Vagina (tissue), 2 donors: ENCODE data around the gene PIM1. TPM values are rescaled to one million over a fixed set of nuclear protein-coding genes. Genes with fewer than 3 reads are reported as not detected.
A peak's percentile ranks its signal among the peaks of the same experiment; 100 is the strongest.

Experiments used
- DNase-seq, 2 donors: peaks; one replicate each; pipeline ENCODE4 v3.0.0-alpha.2; 2017; ENCODE audit errors: extremely low spot score in 2 of 2
- H3K27ac ChIP-seq: fragments of 200-600 bp; sonication (generic); one replicate; pipeline ENCODE4 v1.5.1; 2019
- H3K27me3 ChIP-seq: fragments of 200-600 bp; sonication (generic); one replicate; pipeline ENCODE4 v1.5.1; 2019
- H3K36me3 ChIP-seq, 2 donors: fragments of 200-600 bp; sonication (generic); one replicate each; pipeline ENCODE4 v1.5.1; 2017 to 2019
- H3K4me1 ChIP-seq: fragments of 200-600 bp; sonication (generic); one replicate; pipeline ENCODE4 v1.5.1; 2019
- H3K4me3 ChIP-seq, 2 donors: fragments of 200-600 bp; sonication (generic); 1 replicate in 1 of 2; 2 replicates in 1 of 2; pipeline ENCODE4 v1.5.1; 2016 to 2019
- H3K9me3 ChIP-seq: fragments of 200-600 bp; sonication (generic); one replicate; pipeline ENCODE4 v1.5.1; 2019
- POLR2A ChIP-seq, 2 donors: fragments of 450-650 bp; IDR thresholded peaks; one replicate each; pipeline ENCODE4 v1.6.1; 2017; ENCODE audit warnings: antibody characterized with exemption in 2 of 2, mild to moderate bottlenecking in 2 of 2, moderate library complexity in 2 of 2
- POLR2AphosphoS5 ChIP-seq, 2 donors: sonication (generic); formaldehyde crosslinking; IDR thresholded peaks; one replicate each; pipeline ENCODE4 v1.9.0; 2017; ENCODE audit warnings: antibody characterized with exemption in 2 of 2, mild to moderate bottlenecking in 2 of 2, low read depth in 1 of 2; ENCODE audit not compliant: insufficient read depth in 1 of 2
- intact Hi-C: fragments of 100-400 bp; cut with DNase I; formaldehyde crosslinking; loops from one replicate; pipeline ENCODE4 v1.15.1; 2023
- total RNA-seq: library from RNA; depleted of rRNA; stranded (reverse); fragments of >200 nt; gene quantifications from one replicate; pipeline ENCODE4 v1.2.3, GENCODE V29; 2016
- TF ChIP-seq, protein P1 (sequence below), 3 experiments: fragments of 450-650 bp in 2 of 3; fragments of 200-600 bp in 1 of 3; sonication (generic) in 1 of 3; IDR thresholded peaks; one replicate each; pipeline ENCODE4 v1.5.1; 2017 to 2019; ENCODE audit warnings: antibody characterized with exemption in 3 of 3, mild to moderate bottlenecking in 2 of 3, moderate library complexity in 2 of 3

The PIM1 gene
- total RNA-seq, 1 donor from 2014 or later, result 74.2 TPM

DNA sequence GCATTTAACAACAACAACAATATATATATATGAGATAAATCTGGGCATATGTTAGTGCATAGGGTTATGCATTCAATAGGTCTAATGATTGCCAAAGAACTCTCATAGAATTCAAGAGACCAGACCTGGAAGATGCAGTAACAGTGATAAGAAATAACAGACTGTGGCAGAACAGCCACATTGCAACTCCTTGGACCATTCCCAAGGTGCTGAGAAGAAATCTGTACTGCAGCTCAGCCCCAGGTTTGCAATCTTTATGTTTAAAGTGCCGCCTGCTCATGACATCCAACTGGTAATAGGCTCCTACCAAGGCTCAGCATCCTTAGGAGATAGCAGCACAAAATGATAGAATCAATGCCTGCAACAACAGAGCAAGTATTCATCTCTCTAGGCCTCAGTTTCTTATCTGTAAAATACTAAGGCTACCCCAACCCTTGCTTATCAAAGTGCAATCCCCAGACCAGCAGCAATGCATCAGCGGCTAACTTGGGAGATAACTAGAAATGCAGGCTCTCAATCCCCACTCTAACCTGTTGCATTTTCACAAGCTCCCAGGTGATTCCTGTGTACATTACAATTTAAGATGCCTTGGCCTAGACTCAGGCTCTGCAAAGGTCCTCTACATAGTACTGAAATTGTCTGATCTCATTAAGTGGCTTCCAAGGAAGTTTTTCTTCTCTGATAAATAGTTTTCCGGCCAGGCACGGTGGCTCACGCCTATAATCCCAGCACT lies 30.6 kb upstream of the PIM1 start:
- H3K27me3 ChIP-seq, result no peaks in the 10 kb centered on the region
- TF ChIP-seq POLR2AphosphoS5 (IDR thresholded peaks at IDR 0.05; ENCODE audit: insufficient read depth in 1 of 2, low read depth in 1 of 2) (no peak), POLR2A (IDR thresholded peaks at IDR 0.05) (no peak)
- TF ChIP-seq, protein P1, sequence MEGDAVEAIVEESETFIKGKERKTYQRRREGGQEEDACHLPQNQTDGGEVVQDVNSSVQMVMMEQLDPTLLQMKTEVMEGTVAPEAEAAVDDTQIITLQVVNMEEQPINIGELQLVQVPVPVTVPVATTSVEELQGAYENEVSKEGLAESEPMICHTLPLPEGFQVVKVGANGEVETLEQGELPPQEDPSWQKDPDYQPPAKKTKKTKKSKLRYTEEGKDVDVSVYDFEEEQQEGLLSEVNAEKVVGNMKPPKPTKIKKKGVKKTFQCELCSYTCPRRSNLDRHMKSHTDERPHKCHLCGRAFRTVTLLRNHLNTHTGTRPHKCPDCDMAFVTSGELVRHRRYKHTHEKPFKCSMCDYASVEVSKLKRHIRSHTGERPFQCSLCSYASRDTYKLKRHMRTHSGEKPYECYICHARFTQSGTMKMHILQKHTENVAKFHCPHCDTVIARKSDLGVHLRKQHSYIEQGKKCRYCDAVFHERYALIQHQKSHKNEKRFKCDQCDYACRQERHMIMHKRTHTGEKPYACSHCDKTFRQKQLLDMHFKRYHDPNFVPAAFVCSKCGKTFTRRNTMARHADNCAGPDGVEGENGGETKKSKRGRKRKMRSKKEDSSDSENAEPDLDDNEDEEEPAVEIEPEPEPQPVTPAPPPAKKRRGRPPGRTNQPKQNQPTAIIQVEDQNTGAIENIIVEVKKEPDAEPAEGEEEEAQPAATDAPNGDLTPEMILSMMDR (IDR thresholded peaks at IDR 0.05), result no peak
- no peaks in the 10 kb centered on the region for H3K9me3 ChIP-seq
- no peaks in the 10 kb centered on the region for H3K36me3 ChIP-seq
- intact Hi-C loops, result no loop called here
- no peak for DNase-seq
- H3K4me3 ChIP-seq, result no peak overlapping the region
- H3K27ac ChIP-seq, result no peak overlapping the region
- H3K4me1 ChIP-seq, result peaks cover 25% of the 10 kb centered on the region

DNA sequence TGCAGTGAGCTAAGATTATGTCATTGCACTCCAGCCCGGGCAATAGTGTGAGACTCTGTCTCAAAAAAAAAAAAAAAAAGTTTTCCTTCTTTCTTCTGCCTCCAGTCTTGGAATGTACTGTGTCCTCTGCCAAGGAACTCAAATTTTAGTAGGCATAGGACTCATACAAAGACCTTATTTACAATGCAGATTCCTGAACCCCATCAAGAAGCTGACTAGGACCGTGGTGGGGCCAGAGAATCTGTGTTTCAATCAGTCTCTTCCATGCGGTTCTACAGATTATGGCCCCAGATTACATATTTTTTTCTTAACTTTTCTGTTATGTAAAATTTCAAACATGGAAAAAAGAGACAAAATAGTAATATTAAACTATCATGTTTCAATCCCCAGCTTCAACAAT lies 29.8 kb upstream of the PIM1 start:
- peak overlapping the region; percentile 40 for H3K27ac ChIP-seq
- H3K27me3 ChIP-seq, result no peaks in the 10 kb centered on the region
- no peak overlapping the region for H3K4me3 ChIP-seq
- intact Hi-C loops, result no loop called here
- H3K4me1 ChIP-seq, result peaks cover 18% of the 10 kb centered on the region
- H3K36me3 ChIP-seq, result no peaks in the 10 kb centered on the region
- H3K9me3 ChIP-seq, result no peaks in the 10 kb centered on the region
- DNase-seq, result no peak
- TF ChIP-seq POLR2AphosphoS5 (IDR thresholded peaks at IDR 0.05; ENCODE audit: insufficient read depth in 1 of 2, low read depth in 1 of 2), result no peak
- no peak for TF ChIP-seq POLR2A (IDR thresholded peaks at IDR 0.05)

DNA sequence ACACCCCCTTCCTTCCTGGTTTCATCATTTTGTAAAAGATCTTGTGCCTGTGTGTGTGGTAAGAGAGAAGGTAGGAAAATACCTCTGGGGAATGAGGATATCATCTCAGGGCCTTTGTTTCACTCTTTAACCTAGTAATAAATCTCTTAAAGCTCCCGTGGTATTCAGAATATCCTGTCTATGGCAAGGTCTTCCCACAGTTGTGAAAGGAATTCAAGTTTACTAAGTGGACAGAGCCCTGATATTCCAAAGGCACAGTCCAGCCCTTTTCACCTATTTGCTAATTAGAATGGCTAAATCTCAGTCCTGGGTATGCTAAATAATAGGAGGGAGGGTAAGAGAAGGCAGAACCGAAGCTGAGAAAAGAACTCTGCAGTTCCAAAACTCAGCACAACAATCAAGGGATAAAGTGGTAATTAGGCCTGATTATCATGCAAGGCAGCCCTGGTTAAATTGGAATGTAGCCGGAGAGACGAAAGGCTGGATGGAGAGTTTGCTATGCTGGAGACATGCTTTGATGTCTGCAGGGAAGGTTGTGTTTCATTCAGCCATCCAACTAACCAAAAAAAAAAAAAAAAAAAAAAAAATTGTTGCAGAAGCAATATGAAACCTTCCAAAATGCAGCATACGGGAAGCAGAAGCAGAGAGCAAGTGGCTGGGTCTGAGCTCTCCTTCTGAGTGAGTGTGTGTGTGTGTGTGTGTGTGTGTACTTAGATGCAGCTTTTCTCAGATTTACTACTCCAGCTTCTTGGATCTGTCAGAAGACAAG lies 28.5 kb upstream of the PIM1 start:
- H3K27ac ChIP-seq, result peak overlapping the region; percentile 40
- intact Hi-C loops, result no loop called here
- no peaks in the 10 kb centered on the region for H3K9me3 ChIP-seq
- TF ChIP-seq, protein P1 (IDR thresholded peaks at IDR 0.05), result no peak
- no peak for TF ChIP-seq POLR2AphosphoS5 (IDR thresholded peaks at IDR 0.05; ENCODE audit: insufficient read depth in 1 of 2, low read depth in 1 of 2)
- no peak for TF ChIP-seq POLR2A (IDR thresholded peaks at IDR 0.05)
- no peak for DNase-seq
- H3K4me3 ChIP-seq, result no peak overlapping the region
- no peaks in the 10 kb centered on the region for H3K27me3 ChIP-seq
- peaks cover 15% of the 10 kb centered on the region for H3K4me1 ChIP-seq
- H3K36me3 ChIP-seq, result no peaks in the 10 kb centered on the region

DNA sequence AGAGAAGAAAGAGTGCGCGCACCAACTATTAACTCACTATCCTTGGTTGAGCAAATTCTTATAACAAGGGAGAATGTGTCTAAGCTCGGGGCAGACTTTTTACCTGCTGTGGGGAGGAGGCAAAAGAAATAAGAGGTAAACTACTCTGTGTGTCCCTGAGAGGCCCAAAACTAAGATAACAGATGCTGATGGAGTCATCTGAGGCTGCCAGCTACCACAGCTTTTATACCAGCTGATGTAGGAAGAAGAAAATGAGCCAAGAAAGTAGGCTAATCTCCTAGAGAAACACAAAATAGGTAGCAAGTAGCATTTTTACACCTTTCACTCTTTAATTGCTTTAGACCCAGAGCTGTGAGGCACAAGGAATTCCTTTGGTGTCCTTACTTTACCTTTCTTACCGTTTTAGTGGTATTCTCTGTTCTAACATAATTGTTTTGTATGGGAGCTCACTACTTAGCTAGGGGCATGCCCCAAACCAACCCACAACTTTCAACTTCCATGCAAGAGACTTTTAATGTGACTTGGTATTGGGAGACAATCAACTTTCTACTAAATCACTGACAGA lies 27.8 kb upstream of the PIM1 start:
- H3K27ac ChIP-seq, result peak overlapping the region; percentile 40

DNA sequence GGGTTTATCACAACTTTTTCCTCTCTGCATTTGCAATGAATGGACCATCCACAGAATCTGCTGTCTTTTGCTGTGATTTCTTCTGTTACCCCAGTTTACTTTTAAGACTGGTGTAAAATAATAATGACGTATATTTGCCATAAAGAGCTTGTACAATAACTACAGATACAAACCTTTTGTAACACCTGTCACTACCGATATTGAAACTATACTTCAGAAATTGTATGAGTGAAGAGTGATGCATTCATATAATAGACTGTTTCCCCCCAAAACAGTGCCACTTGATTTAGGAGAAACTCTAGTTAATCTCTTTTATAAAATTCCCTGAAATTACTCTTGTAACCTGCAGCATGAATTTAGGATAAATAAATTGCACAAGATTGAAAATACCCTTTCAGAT lies 26.4 kb upstream of the PIM1 start:
- no peaks in the 10 kb centered on the region for H3K4me1 ChIP-seq

More for the DNA sequence above, 27.8 kb upstream of the PIM1 start:
- TF ChIP-seq POLR2A (IDR thresholded peaks at IDR 0.05) (no peak), POLR2AphosphoS5 (IDR thresholded peaks at IDR 0.05; ENCODE audit: insufficient read depth in 1 of 2, low read depth in 1 of 2) (no peak)
- TF ChIP-seq, protein P1 (IDR thresholded peaks at IDR 0.05), result no peak
- Histone ChIP-seq H3K4me3 (no peak overlapping the region), H3K9me3 (no peaks in the 10 kb centered on the region), H3K36me3 (no peaks in the 10 kb centered on the region), H3K4me1 (peaks cover 10% of the 10 kb centered on the region), H3K27me3 (no peaks in the 10 kb centered on the region)
- intact Hi-C loops, result no loop called here
- no peak for DNase-seq

More for the DNA sequence above, 26.4 kb upstream of the PIM1 start:
- Histone ChIP-seq H3K4me3 (no peak overlapping the region), H3K27me3 (no peaks in the 10 kb centered on the region), H3K36me3 (no peaks in the 10 kb centered on the region), H3K9me3 (no peaks in the 10 kb centered on the region), H3K27ac (peak overlapping the region; percentile 17)
- DNase-seq, result no peak
- TF ChIP-seq POLR2AphosphoS5 (IDR thresholded peaks at IDR 0.05; ENCODE audit: insufficient read depth in 1 of 2, low read depth in 1 of 2), result no peak
- TF ChIP-seq POLR2A (IDR thresholded peaks at IDR 0.05), result no peak
- TF ChIP-seq, protein P1 (IDR thresholded peaks at IDR 0.05), result no peak
- intact Hi-C loops, result no loop called here
